ENCODE data around the gene TLX1.

DNA sequence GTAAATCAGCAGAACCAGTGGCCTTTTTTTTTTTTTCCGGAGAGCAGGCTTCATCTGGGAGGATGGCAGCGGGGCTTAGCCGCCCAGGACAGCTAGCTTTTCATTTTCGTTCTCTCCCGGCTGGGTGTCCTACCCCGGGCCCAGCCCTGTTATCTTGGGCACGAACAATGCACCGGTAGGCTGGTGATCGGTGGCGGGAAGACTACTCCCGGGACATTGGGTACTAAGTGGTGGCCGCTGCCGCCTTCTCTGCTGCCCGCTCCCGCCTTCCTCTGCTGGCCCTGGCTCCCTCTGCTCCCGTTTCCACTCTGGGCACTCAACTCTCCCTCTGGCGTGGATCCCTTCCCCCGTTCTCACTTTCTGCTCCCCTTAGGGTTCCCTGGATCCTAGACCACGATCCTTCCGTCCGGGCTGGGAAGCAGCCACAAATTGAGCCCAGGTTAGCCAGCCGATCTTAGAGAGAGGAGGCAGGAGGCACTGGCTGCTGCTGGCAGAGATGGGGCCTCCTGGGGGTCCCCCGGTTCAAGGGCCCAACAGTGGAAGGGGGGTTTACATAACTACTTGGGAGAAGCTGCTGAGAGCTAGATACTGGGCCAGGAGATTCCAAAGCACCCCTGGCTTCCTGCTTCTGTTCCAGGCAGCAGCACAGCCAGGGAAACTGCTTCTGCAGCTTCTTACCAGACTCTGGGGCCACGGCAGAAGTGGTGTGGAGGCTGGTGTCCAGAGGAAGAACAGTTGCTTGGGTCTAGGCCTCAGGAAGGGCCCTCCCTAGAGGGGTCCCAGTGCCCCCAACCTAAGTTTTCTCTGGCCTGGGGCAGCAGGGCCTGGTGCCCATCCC lies 1.8 kb downstream of the TLX1 start:
- TF ChIP-seq EZH2 (IDR thresholded peaks at IDR 0.05; ENCODE audit: low read length, unreplicated experiment): no peak
- TF ChIP-seq, protein P1, sequence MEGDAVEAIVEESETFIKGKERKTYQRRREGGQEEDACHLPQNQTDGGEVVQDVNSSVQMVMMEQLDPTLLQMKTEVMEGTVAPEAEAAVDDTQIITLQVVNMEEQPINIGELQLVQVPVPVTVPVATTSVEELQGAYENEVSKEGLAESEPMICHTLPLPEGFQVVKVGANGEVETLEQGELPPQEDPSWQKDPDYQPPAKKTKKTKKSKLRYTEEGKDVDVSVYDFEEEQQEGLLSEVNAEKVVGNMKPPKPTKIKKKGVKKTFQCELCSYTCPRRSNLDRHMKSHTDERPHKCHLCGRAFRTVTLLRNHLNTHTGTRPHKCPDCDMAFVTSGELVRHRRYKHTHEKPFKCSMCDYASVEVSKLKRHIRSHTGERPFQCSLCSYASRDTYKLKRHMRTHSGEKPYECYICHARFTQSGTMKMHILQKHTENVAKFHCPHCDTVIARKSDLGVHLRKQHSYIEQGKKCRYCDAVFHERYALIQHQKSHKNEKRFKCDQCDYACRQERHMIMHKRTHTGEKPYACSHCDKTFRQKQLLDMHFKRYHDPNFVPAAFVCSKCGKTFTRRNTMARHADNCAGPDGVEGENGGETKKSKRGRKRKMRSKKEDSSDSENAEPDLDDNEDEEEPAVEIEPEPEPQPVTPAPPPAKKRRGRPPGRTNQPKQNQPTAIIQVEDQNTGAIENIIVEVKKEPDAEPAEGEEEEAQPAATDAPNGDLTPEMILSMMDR (conservative IDR thresholded peaks at IDR 0.05; ENCODE audit: low read depth, low read length): no peak
- no peak for TF ChIP-seq EZH2phosphoT487 (IDR thresholded peaks at IDR 0.05; ENCODE audit: borderline replicate concordance, low read length)
